GM21529 (cell line): ENCODE results near the gene BEND4.

Experiments used
- ATAC-seq: cut with Tn5 transposase; IDR thresholded peaks from one replicate; pipeline ENCODE4 v1.9.1; 2021; ENCODE audit not compliant: unreplicated experiment

Gene BEND4

GRCh38 chr4:42112846-42113245 is 39.6 kb downstream of the BEND4 start:
- ATAC-seq: no peak

- no peak for ATAC-seq
These were observed 47.9 kb downstream of the BEND4 start for GRCh38 chr4:42104521-42104920.

- no peak for ATAC-seq
These were observed 50.9 kb downstream of the BEND4 start for GRCh38 chr4:42101446-42101975.

GRCh38 chr4:42088386-42088785 is 64.1 kb downstream of the BEND4 start:
- ATAC-seq: no peak

DNA sequence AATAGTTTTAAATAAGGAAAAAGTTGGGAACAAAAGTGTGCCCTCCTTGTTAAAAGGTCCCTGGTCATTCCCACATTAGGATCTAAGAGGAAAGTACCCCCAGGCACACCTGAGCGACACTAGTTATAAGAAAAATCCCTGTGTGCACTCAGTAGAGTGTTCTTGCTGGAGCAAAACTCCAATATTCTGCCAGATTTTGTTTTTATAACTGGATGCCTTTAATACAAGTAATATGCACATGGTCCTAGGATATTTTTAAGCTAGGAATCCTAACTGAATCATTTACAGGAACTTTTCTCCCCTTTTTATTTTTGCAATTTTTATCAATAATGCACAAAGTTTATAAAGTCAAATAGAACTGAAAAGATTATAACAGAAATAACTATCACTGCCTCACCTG is 68.6 kb downstream of the BEND4 start:
- ATAC-seq: no peak

- ATAC-seq: no peak
These were observed 72.1 kb downstream of the BEND4 start for GRCh38 chr4:42080306-42080705.

GRCh38 chr4:42078184-42078801 is 74.2 kb downstream of the BEND4 start:
- peak; percentile 90 for ATAC-seq

DNA sequence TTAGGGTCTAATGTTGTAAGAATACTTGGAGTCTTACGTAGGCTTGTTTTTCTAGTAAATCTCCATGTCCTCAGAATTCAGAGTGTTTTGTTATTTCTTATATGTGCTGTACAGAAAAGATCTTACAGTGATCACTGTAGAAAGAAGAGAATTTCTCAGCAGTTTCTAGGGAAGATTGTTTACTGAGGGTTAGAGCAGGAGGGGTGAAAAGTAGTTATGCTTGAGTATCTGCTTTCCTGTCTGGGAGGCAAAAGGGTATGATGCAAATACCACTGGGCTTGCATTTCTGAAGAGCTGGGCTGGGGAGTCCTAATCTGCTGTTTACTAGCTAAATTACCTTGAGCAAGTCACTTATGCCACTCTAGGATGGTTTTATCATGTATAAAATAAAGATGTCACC is 78.2 kb downstream of the BEND4 start:
- no peak for ATAC-seq

DNA sequence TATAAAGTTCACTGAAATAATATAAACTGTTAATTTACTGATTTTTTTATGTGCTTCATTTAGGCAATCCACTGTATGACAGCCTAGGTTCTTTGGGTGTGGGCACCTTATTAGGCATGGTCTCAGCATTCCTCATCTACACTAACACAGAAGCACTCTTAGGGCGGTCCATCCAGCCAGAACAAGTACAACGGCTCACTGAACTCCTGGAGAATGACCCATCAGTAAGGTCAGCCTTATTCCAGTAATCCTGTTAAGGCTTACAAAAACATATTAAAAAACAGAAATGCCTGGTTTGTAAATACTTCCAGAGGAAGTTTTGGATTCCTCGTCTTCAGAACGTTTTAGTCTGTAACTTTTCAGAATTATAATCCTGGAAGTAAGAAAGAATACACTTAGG is 82.0 kb downstream of the BEND4 start:
- ATAC-seq: no peak

DNA sequence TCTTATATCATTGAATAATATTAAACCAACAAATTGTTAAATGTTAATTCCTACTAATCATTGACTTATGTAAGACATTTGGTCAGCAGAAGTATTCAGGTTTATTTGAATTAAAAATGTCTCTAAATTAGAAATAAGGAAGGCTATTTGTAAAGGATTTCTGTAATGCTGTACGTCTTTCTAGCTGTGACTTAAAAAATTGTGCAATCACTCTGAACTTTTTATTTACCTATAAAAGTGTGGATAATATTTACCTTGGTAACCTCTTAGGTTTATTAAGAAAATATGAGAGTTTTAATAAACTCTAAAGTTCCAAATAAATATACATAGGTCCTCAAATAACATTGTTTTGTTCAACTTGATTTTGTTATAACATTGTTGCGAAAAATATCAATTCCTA is 85.2 kb downstream of the BEND4 start:
- no peak for ATAC-seq

- ATAC-seq: no peak
These were observed 86.1 kb downstream of the BEND4 start for GRCh38 chr4:42066402-42066801.
